ENCODE data around the gene BBS1. TPM values are rescaled to one million over a fixed set of nuclear protein-coding genes. Genes with fewer than 3 reads are reported as not detected.

Gene BBS1
- total RNA-seq (2021; ENCODE audit: unreplicated experiment), result 29.8 TPM
- 11.2 and 19.0 TPM in 2 replicates for polyA plus RNA-seq (2012)
- percentile 67 among the genes with signal in this experiment for Bru-seq, nascent RNA
- percentile 79 among the genes with signal in this experiment for BruChase-seq, experiment 1, labeled RNA remaining after a 6-hour chase
- BruChase-seq, experiment 2, labeled RNA remaining after a 2-hour chase, result percentile 83 among the genes with signal in this experiment
- long read RNA-seq, transcript BBS1-201 (17 exons, 3,423 nt), result major isoform, 9 of 26 reads
- long read RNA-seq, partial matches to known transcripts, result 10 of 26 reads
- long read RNA-seq, other reads (novel, unspliced or antisense), result 7 of 26 reads

GRCh38 chr11:66510271-66510989 lies at the start of gene BBS1:
Gene BBS1 (plus strand): TSS chr11:66510635. CDS start chr11:66510660, 25 bp downstream.
- TF ChIP-seq TCF7L2 (IDR thresholded peaks at IDR 0.05; ENCODE audit: borderline replicate concordance, extremely low read depth, insufficient read depth, insufficient read length), result peak; percentile 27
- TF ChIP-seq CBX3 (IDR thresholded peaks at IDR 0.05; ENCODE audit: low read depth), result peak; percentile 90
- peak; percentile 86 for TF ChIP-seq POLR2AphosphoS5 (IDR thresholded peaks at IDR 0.05; ENCODE audit: low read depth, low read length)
- no peak for TF ChIP-seq REST (IDR thresholded peaks at IDR 0.05; ENCODE audit: low read depth)
- no peak for TF ChIP-seq RAD21 (IDR thresholded peaks at IDR 0.05; ENCODE audit: low read depth)
- TF ChIP-seq ZFX (IDR thresholded peaks at IDR 0.05), result peak; percentile 82
- TF ChIP-seq POLR2A (IDR thresholded peaks at IDR 0.05; ENCODE audit: borderline replicate concordance, extremely low read depth, insufficient read depth, insufficient read length), result peak; percentile 65
- no peak for TF ChIP-seq FOSL1 (IDR thresholded peaks at IDR 0.05; ENCODE audit: low read depth)
- TF ChIP-seq CTCF (IDR thresholded peaks at IDR 0.05 in 2 of 3, conservative IDR thresholded peaks at IDR 0.05 in 1 of 3; ENCODE audit: borderline replicate concordance in 1 of 3, insufficient read depth in 1 of 3, low read depth in 2 of 3, low read length in 2 of 3), result no peak
- TF ChIP-seq SRF (IDR thresholded peaks at IDR 0.05; ENCODE audit: low read depth), result no peak
- no peak for TF ChIP-seq ATF3 (IDR thresholded peaks at IDR 0.05)
- no peak for TF ChIP-seq EZH2 (IDR thresholded peaks at IDR 0.05)
- peak; percentile 16; the same call in 1 of the 2 replicates for TF ChIP-seq MAX (IDR thresholded peaks at IDR 0.05)
- peak; percentile 66; the same call in 1 of the 2 replicates for TF ChIP-seq SIN3A (IDR thresholded peaks at IDR 0.05; ENCODE audit: low read depth)
- TF ChIP-seq EGR1 (IDR thresholded peaks at IDR 0.05; ENCODE audit: low read depth), result no peak
- TF ChIP-seq YY1 (IDR thresholded peaks at IDR 0.05; ENCODE audit: extremely low read depth, insufficient replicate concordance, low read depth, low read length), result peak; percentile 95
- peak; percentile 77 for TF ChIP-seq SP1 (IDR thresholded peaks at IDR 0.05; ENCODE audit: low read depth)
- TF ChIP-seq ZNF274 (IDR thresholded peaks at IDR 0.05; ENCODE audit: low read depth, low read length), result no peak
- TF ChIP-seq JUND (IDR thresholded peaks at IDR 0.05), result no peak
- Histone ChIP-seq H3K27me3 (ENCODE audit: insufficient read depth, low read length) (no peaks in the 10 kb centered on the region), H3K27ac (ENCODE audit: low read depth, low read length) (peak within 1 kb of the TSS; percentile 54), H3K9me3 (ENCODE audit: control insufficient read depth in 1 of 2, insufficient read depth in 1 of 2, low read depth in 1 of 2, low read length in 2 of 2) (no peaks in the 10 kb centered on the region), H3K9me2 (ENCODE audit: insufficient read depth) (no peaks in the 10 kb centered on the region), H3K36me3 (ENCODE audit: control insufficient read depth in 1 of 2, insufficient read depth in 2 of 2, low read length in 2 of 2) (peaks cover 0 to 3% of the 10 kb centered on the region in 2 experiments; a peak in 1 of 4 replicates), H3K79me2 (ENCODE audit: insufficient read depth, low read length) (peaks cover 16% of the 10 kb centered on the region), H3K9ac (ENCODE audit: low read length) (peak within 1 kb of the TSS; percentile 76), H4K20me1 (ENCODE audit: insufficient read depth) (no peaks in the 10 kb centered on the region), H3K4me1 (ENCODE audit: control insufficient read depth in 1 of 2, insufficient read depth in 2 of 2, low read length in 2 of 2) (peaks cover 5 to 12% of the 10 kb centered on the region in 2 experiments; a peak in 3 of 4 replicates), H3K4me2 (ENCODE audit: low read length) (peak within 1 kb of the TSS; percentile 87), H2AFZ (ENCODE audit: low read depth, low read length, poor library complexity, severe bottlenecking) (peak within 1 kb of the TSS; percentile 91), H3K4me3 (replicated peaks in 1 of 2; ENCODE audit: low read depth in 1 of 2, low read length in 2 of 2) (peak within 1 kb of the TSS; percentile 91 to 99)
- ChIA-PET POLR2A (interaction anchor here (0.9 kb wide), 1 partner anchor 30 kb away, joined by 3 read pairs; the partner anchor contains the start of gene DPP3), RAD21 (ENCODE audit: low non-redundant PET in 1 of 2, low total read pairs in 2 of 2, uncharacterized antibody in 2 of 2, unreplicated experiment in 2 of 2) (no interaction called here), CTCF (interaction anchor here (0.6 to 1.6 kb wide), 2 partner anchors 17 to 168 kb away, joined by 3 to 4 read pairs; no protein-coding TSS in a partner anchor)
- ATAC-seq (peak; percentile 98), DNase-seq (ENCODE audit: low read depth, low spot score) (peak; percentile 52)
- no TSS peak for BruUV-seq (replicated peaks)
- intact Hi-C loops (cut with micrococcal nuclease), result no loop called here
